Colonic mucosa (tissue), 4 donors: ENCODE results near the gene C1RL. TPM values are rescaled to one million over a fixed set of nuclear protein-coding genes. Genes with fewer than 3 reads are reported as not detected.

Experiments
- DNase-seq: peaks from one replicate; pipeline ENCODE4 v3.0.0-alpha.2; 2020
- H3K27ac ChIP-seq: fragments of 200-600 bp; one replicate; pipeline ENCODE4 v1.8.0; 2021
- H3K27me3 ChIP-seq: fragments of 200-600 bp; one replicate; pipeline ENCODE4 v1.8.0; 2021
- H3K36me3 ChIP-seq: fragments of 200-600 bp; one replicate; pipeline ENCODE4 v1.8.0; 2021
- H3K4me1 ChIP-seq: fragments of 200-600 bp; one replicate; pipeline ENCODE4 v1.8.0; 2021; ENCODE audit warnings: mild to moderate bottlenecking
- H3K4me3 ChIP-seq: fragments of 200-600 bp; one replicate; pipeline ENCODE4 v1.8.0; 2021
- H3K9ac ChIP-seq, 2 donors: one replicate each; pipeline ENCODE4 v1.7.0; 2013; ENCODE audit warnings: control low read depth in 2 of 2, low read depth in 2 of 2, low read length in 2 of 2
- H3K9me3 ChIP-seq: fragments of 200-600 bp; one replicate; pipeline ENCODE4 v1.8.0; 2021
- CTCF ChIP-seq: fragments of 200-600 bp; IDR thresholded peaks from one replicate; pipeline ENCODE4 v1.8.0; 2022; ENCODE audit warnings: antibody characterized with exemption, mild to moderate bottlenecking
- intact Hi-C: fragments of 100-400 bp; cut with DNase I; formaldehyde crosslinking; loops from one replicate; pipeline ENCODE4 v1.14.1; 2022
- total RNA-seq, 2 donors: library from RNA; stranded (reverse); fragmentation: NEBNext Ultra II Directional in 1 of 2; extraction: Animal tissue kit (Norgen Biotek cat#: 25700) in 1 of 2; gene quantifications; one replicate each; pipeline ENCODE4 v1.2.1, GENCODE V29; 2021
- donor health status: healthy.
- donor health status: DM: no; HTN: no; CAD: no.
- donor health status: DM: no; HTN: no; CAD: no.

The C1RL gene
- total RNA-seq, 2 donors from 2014 or later: 39.5 to 39.7 TPM

- H3K9ac ChIP-seq: no peak overlapping the region
Observed at GRCh38 chr12:7096006-7096932, 12.7 kb downstream of the C1RL start.

GRCh38 chr12:7093892-7094291 is 15.1 kb downstream of the C1RL start:
- Histone ChIP-seq H3K4me1 (no peaks in the 10 kb centered on the region), H3K9ac (no peak overlapping the region), H3K27ac (no peak overlapping the region), H3K9me3 (no peaks in the 10 kb centered on the region), H3K4me3 (no peak overlapping the region), H3K27me3 (no peaks in the 10 kb centered on the region), H3K36me3 (no peaks in the 10 kb centered on the region)
- intact Hi-C loops: loop anchor here (5.0 kb wide), 1 partner anchor 172 kb away; no protein-coding TSS in a partner anchor
- no peak for TF ChIP-seq CTCF
- no peak for DNase-seq

More at GRCh38 chr12:7096006-7096932, 12.7 kb downstream of the C1RL start:
- no peaks in the 10 kb centered on the region for H3K9me3 ChIP-seq
- H3K4me1 ChIP-seq: no peaks in the 10 kb centered on the region
- intact Hi-C loops: no loop called here
- no peak for TF ChIP-seq CTCF
- H3K27ac ChIP-seq: no peak overlapping the region
- H3K27me3 ChIP-seq: no peaks in the 10 kb centered on the region
- no peak for DNase-seq
- no peaks in the 10 kb centered on the region for H3K36me3 ChIP-seq
- no peak overlapping the region for H3K4me3 ChIP-seq

- Histone ChIP-seq H3K27ac (no peak overlapping the region), H3K9ac (no peak overlapping the region), H3K4me3 (no peak overlapping the region), H3K9me3 (no peaks in the 10 kb centered on the region), H3K36me3 (no peaks in the 10 kb centered on the region), H3K27me3 (no peaks in the 10 kb centered on the region), H3K4me1 (no peaks in the 10 kb centered on the region)
- intact Hi-C loops: loop anchor here (5.0 kb wide), 1 partner anchor 171 kb away; no protein-coding TSS in a partner anchor
- TF ChIP-seq CTCF: no peak
- DNase-seq: no peak
Observed at GRCh38 chr12:7093486-7093885, 15.5 kb downstream of the C1RL start.

GRCh38 chr12:7092986-7093460 is 16.0 kb downstream of the C1RL start:
- intact Hi-C loops: loop anchor here (5.0 kb wide), 1 partner anchor 171 kb away; no protein-coding TSS in a partner anchor

More at GRCh38 chr12:7092986-7093460, 16.0 kb downstream of the C1RL start:
- peak overlapping the region in 1 of 2 donors; percentile 70 for H3K9ac ChIP-seq
- peak overlapping the region; percentile 1 for H3K27ac ChIP-seq
- no peaks in the 10 kb centered on the region for H3K36me3 ChIP-seq
- no peaks in the 10 kb centered on the region for H3K4me1 ChIP-seq
- H3K9me3 ChIP-seq: no peaks in the 10 kb centered on the region
- no peak for TF ChIP-seq CTCF
- no peaks in the 10 kb centered on the region for H3K27me3 ChIP-seq
- no peak for DNase-seq
- H3K4me3 ChIP-seq: no peak overlapping the region
